C4-2B (cell line): ENCODE data around the gene FOXD1.

Experiments used
- H3K27ac ChIP-seq: fragments of 450-650 bp; 2 replicates; pipeline ENCODE4 v1.5.1; 2017
- CTCF ChIP-seq: fragments of 450-650 bp; conservative IDR thresholded peaks from 2 replicates; pipeline ENCODE4 v1.5.1; 2017; ENCODE audit warnings: mild to moderate bottlenecking
- ZFX ChIP-seq: fragments of 450-650 bp; IDR thresholded peaks from 2 replicates; pipeline ENCODE4 v1.6.1; 2017

Gene FOXD1

GRCh38 chr5:73443829-73444498 lies 4.6 kb downstream of the FOXD1 start:
- no peak overlapping the region for H3K27ac ChIP-seq

GRCh38 chr5:73442996-73443627 lies 5.5 kb downstream of the FOXD1 start:
- TF ChIP-seq CTCF (no peak), ZFX (no peak)
- no peak overlapping the region for H3K27ac ChIP-seq

More at GRCh38 chr5:73443829-73444498, 4.6 kb downstream of the FOXD1 start:
- TF ChIP-seq ZFX (no peak), CTCF (no peak)

GRCh38 chr5:73442231-73442811 lies 6.3 kb downstream of the FOXD1 start:
- H3K27ac ChIP-seq = no peak overlapping the region

GRCh38 chr5:73441378-73441777 lies 7.2 kb downstream of the FOXD1 start:
- H3K27ac ChIP-seq = no peak overlapping the region
- TF ChIP-seq ZFX (no peak), CTCF (no peak)

More at GRCh38 chr5:73442231-73442811, 6.3 kb downstream of the FOXD1 start:
- TF ChIP-seq ZFX = no peak
- TF ChIP-seq CTCF = no peak

GRCh38 chr5:73440262-73440661 lies 8.3 kb downstream of the FOXD1 start:
- no peak for TF ChIP-seq ZFX
- TF ChIP-seq CTCF = no peak
- H3K27ac ChIP-seq = no peak overlapping the region

- no peak overlapping the region for H3K27ac ChIP-seq
- TF ChIP-seq ZFX (no peak), CTCF (no peak)
Observed at GRCh38 chr5:73438645-73439470, 9.7 kb downstream of the FOXD1 start.
